Vagina (tissue), 2 donors: ENCODE measurements around the gene CCDC12. TPM values are rescaled to one million over a fixed set of nuclear protein-coding genes. Genes with fewer than 3 reads are reported as not detected.

Source experiments
- DNase-seq, 2 donors: peaks; one replicate each; pipeline ENCODE4 v3.0.0-alpha.2; 2017; ENCODE audit errors: extremely low spot score in 2 of 2
- H3K27ac ChIP-seq: fragments of 200-600 bp; sonication (generic); one replicate; pipeline ENCODE4 v1.5.1; 2019
- H3K27me3 ChIP-seq: fragments of 200-600 bp; sonication (generic); one replicate; pipeline ENCODE4 v1.5.1; 2019
- H3K36me3 ChIP-seq, 2 donors: fragments of 200-600 bp; sonication (generic); one replicate each; pipeline ENCODE4 v1.5.1; 2017 to 2019
- H3K4me1 ChIP-seq: fragments of 200-600 bp; sonication (generic); one replicate; pipeline ENCODE4 v1.5.1; 2019
- H3K4me3 ChIP-seq, 2 donors: fragments of 200-600 bp; sonication (generic); 1 replicate in 1 of 2; 2 replicates in 1 of 2; pipeline ENCODE4 v1.5.1; 2016 to 2019
- H3K9me3 ChIP-seq: fragments of 200-600 bp; sonication (generic); one replicate; pipeline ENCODE4 v1.5.1; 2019
- POLR2A ChIP-seq, 2 donors: fragments of 450-650 bp; IDR thresholded peaks; one replicate each; pipeline ENCODE4 v1.6.1; 2017; ENCODE audit warnings: antibody characterized with exemption in 2 of 2, mild to moderate bottlenecking in 2 of 2, moderate library complexity in 2 of 2
- POLR2AphosphoS5 ChIP-seq, 2 donors: sonication (generic); formaldehyde crosslinking; IDR thresholded peaks; one replicate each; pipeline ENCODE4 v1.9.0; 2017; ENCODE audit warnings: antibody characterized with exemption in 2 of 2, mild to moderate bottlenecking in 2 of 2, low read depth in 1 of 2; ENCODE audit not compliant: insufficient read depth in 1 of 2
- intact Hi-C: fragments of 100-400 bp; cut with DNase I; formaldehyde crosslinking; loops from one replicate; pipeline ENCODE4 v1.15.1; 2023
- total RNA-seq: library from RNA; depleted of rRNA; stranded (reverse); fragments of >200 nt; gene quantifications from one replicate; pipeline ENCODE4 v1.2.3, GENCODE V29; 2016
- TF ChIP-seq, protein P1 (sequence below), 3 experiments: fragments of 450-650 bp in 2 of 3; fragments of 200-600 bp in 1 of 3; sonication (generic) in 1 of 3; IDR thresholded peaks; one replicate each; pipeline ENCODE4 v1.5.1; 2017 to 2019; ENCODE audit warnings: antibody characterized with exemption in 3 of 3, mild to moderate bottlenecking in 2 of 3, moderate library complexity in 2 of 3

CCDC12 gene
- total RNA-seq, 1 donor from 2014 or later: 55.5 TPM

DNA sequence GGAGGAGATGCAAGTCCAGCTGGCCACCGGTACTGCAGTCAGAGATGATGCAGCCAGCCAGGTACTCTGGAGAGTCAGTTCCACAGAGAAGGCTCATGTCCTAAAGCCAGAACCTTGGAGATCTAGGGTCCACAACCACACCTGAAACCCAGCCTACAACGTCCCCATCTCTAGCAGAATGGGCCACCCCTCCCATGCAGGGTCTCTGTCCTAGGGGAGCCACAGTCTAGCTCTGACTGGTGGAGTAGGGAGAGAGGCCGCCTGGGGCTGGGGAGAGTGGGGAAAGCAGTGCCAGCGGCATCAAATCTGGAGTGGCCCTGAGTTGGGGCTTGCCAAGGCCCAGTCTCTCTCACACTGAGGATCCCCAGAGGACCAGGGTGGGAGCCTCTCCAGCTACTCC, 55.5 kb downstream of the CCDC12 start:
- TF ChIP-seq POLR2AphosphoS5 (IDR thresholded peaks at IDR 0.05; ENCODE audit: insufficient read depth in 1 of 2, low read depth in 1 of 2) (no peak), POLR2A (IDR thresholded peaks at IDR 0.05) (no peak)
- TF ChIP-seq, protein P1, sequence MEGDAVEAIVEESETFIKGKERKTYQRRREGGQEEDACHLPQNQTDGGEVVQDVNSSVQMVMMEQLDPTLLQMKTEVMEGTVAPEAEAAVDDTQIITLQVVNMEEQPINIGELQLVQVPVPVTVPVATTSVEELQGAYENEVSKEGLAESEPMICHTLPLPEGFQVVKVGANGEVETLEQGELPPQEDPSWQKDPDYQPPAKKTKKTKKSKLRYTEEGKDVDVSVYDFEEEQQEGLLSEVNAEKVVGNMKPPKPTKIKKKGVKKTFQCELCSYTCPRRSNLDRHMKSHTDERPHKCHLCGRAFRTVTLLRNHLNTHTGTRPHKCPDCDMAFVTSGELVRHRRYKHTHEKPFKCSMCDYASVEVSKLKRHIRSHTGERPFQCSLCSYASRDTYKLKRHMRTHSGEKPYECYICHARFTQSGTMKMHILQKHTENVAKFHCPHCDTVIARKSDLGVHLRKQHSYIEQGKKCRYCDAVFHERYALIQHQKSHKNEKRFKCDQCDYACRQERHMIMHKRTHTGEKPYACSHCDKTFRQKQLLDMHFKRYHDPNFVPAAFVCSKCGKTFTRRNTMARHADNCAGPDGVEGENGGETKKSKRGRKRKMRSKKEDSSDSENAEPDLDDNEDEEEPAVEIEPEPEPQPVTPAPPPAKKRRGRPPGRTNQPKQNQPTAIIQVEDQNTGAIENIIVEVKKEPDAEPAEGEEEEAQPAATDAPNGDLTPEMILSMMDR (IDR thresholded peaks at IDR 0.05): no peak
- Histone ChIP-seq H3K27ac (no peak overlapping the region), H3K27me3 (no peaks in the 10 kb centered on the region), H3K4me1 (peaks cover 27% of the 10 kb centered on the region), H3K4me3 (no peak overlapping the region), H3K36me3 (peaks cover 0 to 73% of the 10 kb centered on the region in 2 donors), H3K9me3 (no peaks in the 10 kb centered on the region)
- no peak for DNase-seq
- intact Hi-C loops: loop anchor here (10.0 kb wide), 2 partner anchors 84 to 404 kb away; no protein-coding TSS in a partner anchor

DNA sequence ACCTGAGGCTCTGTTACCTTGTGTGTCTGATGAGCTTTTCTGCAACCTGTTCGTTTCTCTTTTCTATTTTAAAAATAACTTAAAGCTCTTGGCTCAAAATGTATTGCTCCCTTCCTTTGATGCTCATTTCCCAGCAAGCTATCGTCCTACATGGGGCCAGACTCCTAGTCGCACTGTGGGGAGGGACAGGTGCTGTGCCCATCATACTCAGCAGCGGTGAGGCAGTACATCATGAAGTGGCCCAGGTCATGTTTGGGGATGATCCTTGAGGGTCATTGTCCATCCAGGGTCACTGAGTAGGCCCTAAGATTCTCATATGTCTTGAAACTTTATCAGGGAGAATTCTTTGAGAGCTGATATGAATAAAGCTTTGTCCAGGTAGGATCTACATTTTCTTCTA, 57.9 kb downstream of the CCDC12 start:
- Histone ChIP-seq H3K4me1 (peaks cover 13% of the 10 kb centered on the region), H3K4me3 (no peak overlapping the region), H3K9me3 (no peaks in the 10 kb centered on the region), H3K36me3 (peaks cover 0 to 52% of the 10 kb centered on the region in 2 donors), H3K27me3 (no peaks in the 10 kb centered on the region), H3K27ac (no peak overlapping the region)
- intact Hi-C loops: no loop called here
- TF ChIP-seq, protein P1 (IDR thresholded peaks at IDR 0.05): no peak
- no peak for TF ChIP-seq POLR2AphosphoS5 (IDR thresholded peaks at IDR 0.05; ENCODE audit: insufficient read depth in 1 of 2, low read depth in 1 of 2)
- TF ChIP-seq POLR2A (IDR thresholded peaks at IDR 0.05): no peak
- DNase-seq: no peak

DNA sequence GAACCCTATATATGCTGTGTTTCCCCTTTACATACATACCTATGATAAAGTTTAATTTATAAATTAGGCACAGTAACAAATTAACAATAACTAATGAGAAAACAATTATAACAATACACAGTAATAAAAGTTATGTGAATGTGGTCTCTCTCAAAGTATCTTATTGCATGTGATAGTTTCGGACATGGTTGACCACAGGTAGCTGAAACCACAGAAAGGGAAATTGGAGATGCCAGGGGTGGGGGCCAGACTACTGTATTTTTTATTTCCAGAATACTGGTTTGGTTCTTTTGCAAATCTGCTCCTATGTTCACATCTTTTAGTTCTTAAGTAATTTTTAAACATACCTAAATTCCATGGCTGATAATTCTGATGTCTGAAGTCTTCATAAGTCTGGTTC, 58.3 kb downstream of the CCDC12 start:
- H3K36me3 ChIP-seq: peaks cover 0 to 48% of the 10 kb centered on the region in 2 donors
- no peaks in the 10 kb centered on the region for H3K27me3 ChIP-seq
- H3K9me3 ChIP-seq: no peaks in the 10 kb centered on the region
- intact Hi-C loops: no loop called here
- DNase-seq: no peak
- H3K4me1 ChIP-seq: peaks cover 12% of the 10 kb centered on the region
- H3K4me3 ChIP-seq: no peak overlapping the region
- H3K27ac ChIP-seq: no peak overlapping the region
- TF ChIP-seq POLR2A (IDR thresholded peaks at IDR 0.05) (no peak), POLR2AphosphoS5 (IDR thresholded peaks at IDR 0.05; ENCODE audit: insufficient read depth in 1 of 2, low read depth in 1 of 2) (no peak)
- TF ChIP-seq, protein P1 (IDR thresholded peaks at IDR 0.05): no peak

DNA sequence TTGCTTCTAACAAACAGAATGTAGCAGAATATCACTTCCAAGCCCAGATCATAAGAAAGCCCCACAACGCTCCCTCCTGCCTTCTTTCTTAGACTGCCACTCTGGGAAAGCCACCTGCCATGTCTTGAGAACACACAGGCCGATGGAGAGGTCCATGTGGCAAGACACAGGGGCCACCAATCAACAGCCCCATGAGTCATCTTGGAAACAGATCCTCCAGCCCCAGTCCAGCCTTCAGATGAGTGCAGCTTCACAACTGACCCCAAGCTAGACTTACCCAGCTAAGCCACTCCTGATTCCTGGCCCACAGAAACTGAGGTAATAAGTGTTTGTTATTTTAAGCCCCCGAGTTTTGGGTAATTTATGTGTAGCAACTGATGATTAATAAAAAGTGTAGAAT, 59.3 kb downstream of the CCDC12 start:
- no peaks in the 10 kb centered on the region for H3K27me3 ChIP-seq
- H3K27ac ChIP-seq: no peak overlapping the region
- no peak for DNase-seq
- peaks cover 0 to 39% of the 10 kb centered on the region in 2 donors for H3K36me3 ChIP-seq
- no peaks in the 10 kb centered on the region for H3K9me3 ChIP-seq
- intact Hi-C loops: no loop called here
- H3K4me1 ChIP-seq: peaks cover 12% of the 10 kb centered on the region
- TF ChIP-seq, protein P1 (IDR thresholded peaks at IDR 0.05): no peak
- TF ChIP-seq POLR2A (IDR thresholded peaks at IDR 0.05) (no peak), POLR2AphosphoS5 (IDR thresholded peaks at IDR 0.05; ENCODE audit: insufficient read depth in 1 of 2, low read depth in 1 of 2) (no peak)
- no peak overlapping the region for H3K4me3 ChIP-seq

DNA sequence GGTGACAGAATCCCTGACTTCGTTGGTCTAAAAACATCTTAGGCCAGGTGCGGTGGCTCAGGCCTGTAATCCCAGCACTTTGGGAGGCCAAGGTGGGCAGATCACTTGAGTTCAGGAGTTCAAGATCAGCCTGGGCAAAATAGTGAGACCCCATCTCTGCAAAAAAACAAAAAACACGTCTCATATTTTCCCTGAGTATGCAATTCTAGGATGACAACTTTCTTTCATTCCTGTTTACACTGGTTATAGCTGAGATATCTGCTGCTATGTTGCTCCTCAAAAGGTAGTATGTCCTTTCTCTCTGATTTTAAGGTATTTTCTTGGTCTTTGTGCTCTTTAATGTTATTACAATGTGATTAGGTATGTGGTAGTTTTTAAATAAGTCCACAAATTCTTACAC, 59.7 kb downstream of the CCDC12 start:
- H3K36me3 ChIP-seq: peaks cover 0 to 34% of the 10 kb centered on the region in 2 donors
- intact Hi-C loops: no loop called here
- peaks cover 12% of the 10 kb centered on the region for H3K4me1 ChIP-seq

More for the DNA sequence above, 59.7 kb downstream of the CCDC12 start:
- H3K27me3 ChIP-seq: no peaks in the 10 kb centered on the region
- no peak overlapping the region for H3K4me3 ChIP-seq
- H3K27ac ChIP-seq: no peak overlapping the region
- no peak for DNase-seq
- H3K9me3 ChIP-seq: no peaks in the 10 kb centered on the region
- TF ChIP-seq POLR2A (IDR thresholded peaks at IDR 0.05) (no peak), POLR2AphosphoS5 (IDR thresholded peaks at IDR 0.05; ENCODE audit: insufficient read depth in 1 of 2, low read depth in 1 of 2) (no peak)
- TF ChIP-seq, protein P1 (IDR thresholded peaks at IDR 0.05): no peak
